Peyer's patch (tissue), 4 donors: Measurements from ENCODE around the gene GUSB.

ENCODE experiments used
- CTCF ChIP-seq, 6 experiments: fragments of 450-650 bp in 4 of 6; fragments of 200-600 bp in 2 of 6; sonication (generic) in 1 of 6; IDR thresholded peaks; one replicate each; pipeline ENCODE4 v1.5.1; 2017 to 2019; ENCODE audit warnings: antibody characterized with exemption in 6 of 6, mild to moderate bottlenecking in 3 of 6, moderate library complexity in 1 of 6
- POLR2A ChIP-seq, 2 donors: fragments of 450-650 bp; IDR thresholded peaks; one replicate each; pipeline ENCODE4 v1.5.1; 2017; ENCODE audit warnings: antibody characterized with exemption in 2 of 2, mild to moderate bottlenecking in 2 of 2, moderate library complexity in 2 of 2

GRCh38 chr7:65989694-65990080 is 7.7 kb upstream of the GUSB start:
- TF ChIP-seq CTCF (IDR thresholded peaks at IDR 0.05) (no peak), POLR2A (IDR thresholded peaks at IDR 0.05) (no peak)
